ENCODE results near the gene ERCC6L2.

- TF ChIP-seq CTCF (IDR thresholded peaks at IDR 0.05; ENCODE audit: low read depth, low read length, poor library complexity, severe bottlenecking) = no peak
- no peak for TF ChIP-seq EZH2phosphoT487 (IDR thresholded peaks at IDR 0.05; ENCODE audit: borderline replicate concordance, low read length)
Observed at GRCh38 chr9:95874303-95874988, 1.0 kb upstream of the ERCC6L2 start.

Data from DOHH2 (cell line).